ENCODE results near the gene CDH4.

The CDH4 gene

DNA sequence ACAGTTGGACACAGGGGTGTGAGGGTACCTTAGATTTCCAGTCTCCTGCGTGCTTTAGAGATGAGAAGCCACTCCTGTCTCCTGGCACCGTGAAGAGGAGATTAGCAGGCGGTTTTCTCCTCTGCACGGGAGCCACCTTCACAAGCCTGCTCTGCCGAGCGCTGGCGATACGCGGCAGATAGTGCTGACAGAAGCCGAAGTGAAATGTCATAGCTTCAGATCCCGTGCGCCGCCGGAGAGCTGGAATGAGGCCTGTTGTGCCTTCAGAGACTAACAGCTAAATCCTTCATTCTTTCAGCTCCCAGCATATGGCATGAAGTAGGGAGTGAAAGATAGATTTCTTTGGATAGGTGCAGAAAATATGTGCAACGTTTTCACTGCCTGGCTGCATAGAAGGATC, 442.6 kb downstream of the CDH4 start:
- Mint-ChIP-seq H3K36me3 (ENCODE audit: low read depth) (no peaks in the 10 kb centered on the region), H3K27me3 (no peaks in the 10 kb centered on the region), H3K4me3 (no peak overlapping the region), H3K4me1 (ENCODE audit: low read depth) (no peaks in the 10 kb centered on the region), H3K9me3 (no peaks in the 10 kb centered on the region), H3K27ac (no peak overlapping the region)
- intact Hi-C loops (cut with micrococcal nuclease): no loop called here

DNA sequence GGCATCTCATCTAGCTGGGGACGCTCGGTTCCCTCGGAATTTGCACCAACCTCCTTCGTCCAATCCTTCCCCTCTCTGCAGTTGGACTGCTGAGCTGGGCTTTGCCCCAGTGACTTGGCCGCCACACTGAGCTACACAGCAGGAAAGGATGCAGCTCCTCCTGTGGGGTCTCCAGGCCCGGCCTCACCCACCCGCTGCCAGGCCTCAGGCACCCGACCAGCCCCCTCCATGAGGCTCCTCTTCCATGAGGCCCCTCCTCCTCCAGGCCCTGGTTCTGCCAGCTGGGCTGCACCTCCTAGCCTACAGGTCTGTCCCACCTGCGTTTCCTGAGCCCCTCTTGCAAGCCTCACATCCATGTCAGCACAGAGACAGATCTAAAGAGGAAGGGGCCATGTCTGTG, 443.7 kb downstream of the CDH4 start:
- H3K4me1 Mint-ChIP-seq (ENCODE audit: low read depth): no peaks in the 10 kb centered on the region
- no peaks in the 10 kb centered on the region for H3K27me3 Mint-ChIP-seq
- no peaks in the 10 kb centered on the region for H3K36me3 Mint-ChIP-seq (ENCODE audit: low read depth)
- no peak overlapping the region for H3K27ac Mint-ChIP-seq
- H3K4me3 Mint-ChIP-seq: no peak overlapping the region
- H3K9me3 Mint-ChIP-seq: no peaks in the 10 kb centered on the region
- intact Hi-C loops (cut with micrococcal nuclease): no loop called here

DNA sequence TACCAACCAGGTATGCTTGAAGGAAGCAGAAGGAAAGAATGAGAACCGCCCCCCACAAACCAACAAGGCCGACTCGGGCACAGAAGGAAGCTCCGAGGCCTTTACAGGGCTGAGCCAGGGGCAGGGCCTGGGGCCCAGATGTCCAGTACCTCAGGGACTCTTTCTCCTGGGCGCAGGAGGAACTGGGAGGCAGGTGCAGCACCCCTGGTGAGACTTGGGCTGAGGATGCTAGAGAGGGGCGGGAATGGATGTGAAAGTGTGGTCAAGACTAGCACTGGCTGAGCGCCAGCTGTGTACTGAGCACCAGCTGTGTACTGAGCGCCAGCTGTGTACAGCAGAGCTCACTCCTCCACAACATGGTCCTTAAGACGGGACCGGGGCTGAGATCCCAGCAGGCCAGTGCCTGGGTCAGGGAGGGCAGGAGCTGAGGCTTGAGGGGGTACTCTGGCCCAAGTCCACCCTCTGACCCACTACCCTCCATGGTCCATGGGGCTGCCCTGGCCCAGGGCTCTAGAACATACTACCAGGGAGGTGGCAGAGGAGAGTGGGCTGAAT, 444.2 kb downstream of the CDH4 start:
- Mint-ChIP-seq H3K36me3 (ENCODE audit: low read depth) (no peaks in the 10 kb centered on the region), H3K27me3 (no peaks in the 10 kb centered on the region), H3K4me3 (no peak overlapping the region), H3K4me1 (ENCODE audit: low read depth) (no peaks in the 10 kb centered on the region), H3K27ac (no peak overlapping the region), H3K9me3 (no peaks in the 10 kb centered on the region)
- intact Hi-C loops (cut with micrococcal nuclease): no loop called here

DNA sequence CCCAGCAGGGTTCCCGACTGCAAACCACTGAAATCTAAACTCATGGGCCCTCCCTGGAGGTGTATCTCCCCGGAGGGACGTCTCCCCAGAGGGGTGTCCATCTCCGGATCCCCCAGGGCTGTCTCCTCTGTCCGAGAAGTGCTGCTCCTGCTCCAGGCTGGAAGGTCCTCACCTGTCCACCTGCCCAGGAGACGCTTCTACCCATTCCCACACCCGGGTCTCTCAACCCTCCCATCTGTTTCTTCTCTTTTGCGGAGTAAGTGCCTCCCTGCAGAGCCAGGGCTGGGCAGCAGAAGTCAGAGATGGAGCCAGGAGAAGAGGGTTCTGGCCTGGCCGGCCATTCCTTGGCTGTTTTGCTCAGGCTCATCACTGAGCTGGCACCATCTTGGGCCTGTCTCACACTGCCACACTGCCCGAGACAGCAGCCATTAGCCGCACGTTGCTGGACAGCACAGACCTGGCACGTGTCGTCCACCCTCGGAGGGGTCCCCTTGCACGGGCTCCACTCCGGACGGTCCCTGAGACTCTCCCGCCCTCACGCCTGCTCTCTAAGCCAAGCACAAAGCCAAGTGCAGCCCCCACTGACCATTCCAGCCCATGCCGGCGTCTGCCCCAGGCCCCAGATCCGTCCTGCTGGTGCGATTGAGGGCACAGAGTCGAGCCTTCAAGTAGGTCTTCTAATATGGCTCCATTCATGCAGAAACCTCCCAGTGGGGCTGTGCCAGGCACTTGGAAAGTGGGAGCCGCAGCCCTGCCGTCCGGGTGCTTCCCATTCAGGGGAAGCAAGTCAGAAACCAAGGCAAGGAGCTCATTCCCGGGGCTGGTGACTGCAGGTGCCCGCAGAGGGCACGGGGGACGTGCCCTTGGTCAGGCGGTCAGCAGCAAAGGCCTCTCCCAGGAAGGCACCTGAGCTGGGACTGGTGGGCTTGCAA, 445.9 kb downstream of the CDH4 start:
- Mint-ChIP-seq H3K27me3 (no peaks in the 10 kb centered on the region), H3K9me3 (no peaks in the 10 kb centered on the region), H3K4me1 (ENCODE audit: low read depth) (no peaks in the 10 kb centered on the region), H3K36me3 (ENCODE audit: low read depth) (no peaks in the 10 kb centered on the region), H3K27ac (no peak overlapping the region), H3K4me3 (no peak overlapping the region)
- intact Hi-C loops (cut with micrococcal nuclease): no loop called here

DNA sequence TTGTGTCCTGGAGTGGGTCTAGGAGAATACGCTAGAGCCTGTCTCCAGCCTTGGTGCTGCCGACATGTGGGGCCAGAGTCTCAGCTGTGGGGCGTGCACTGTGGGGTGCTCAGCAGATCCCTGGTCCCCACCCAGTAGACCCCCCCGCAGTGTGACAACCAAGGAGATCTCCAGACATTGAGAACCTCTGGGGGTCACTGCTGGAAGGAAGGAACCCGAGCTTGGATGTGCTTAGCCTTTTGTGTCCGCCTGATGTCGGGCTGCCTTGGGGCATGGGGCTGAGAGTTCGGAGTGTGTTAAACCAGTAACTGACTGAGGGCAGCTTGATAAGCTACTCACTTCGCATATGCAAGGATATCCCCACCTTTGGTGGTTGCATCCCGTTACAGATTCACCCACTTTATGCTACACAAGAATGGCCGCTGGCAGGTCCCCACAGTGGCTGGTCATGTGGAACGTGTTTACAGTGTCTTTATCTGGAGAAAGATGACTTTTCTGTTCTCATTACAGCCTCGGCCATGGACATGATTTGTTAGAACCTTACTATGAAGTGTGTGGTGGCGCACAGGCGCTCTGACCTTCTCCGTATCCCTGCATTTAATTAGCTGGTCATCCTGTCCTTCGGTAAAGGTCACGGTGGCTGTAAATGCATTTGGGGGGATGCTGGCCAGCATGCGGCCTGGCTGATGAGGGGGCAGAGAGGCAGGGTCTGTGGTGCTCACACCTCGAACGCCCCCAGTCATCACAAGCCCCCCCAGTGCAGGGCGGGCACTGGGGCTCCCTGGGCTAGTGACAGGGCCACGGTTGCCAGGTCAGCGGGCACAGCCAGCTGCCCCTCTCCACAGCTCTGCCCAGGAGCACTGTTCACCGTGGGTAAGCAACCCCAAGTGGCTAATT, 446.8 kb downstream of the CDH4 start:
- Mint-ChIP-seq H3K9me3 (no peaks in the 10 kb centered on the region), H3K27ac (no peak overlapping the region), H3K27me3 (no peaks in the 10 kb centered on the region), H3K36me3 (ENCODE audit: low read depth) (no peaks in the 10 kb centered on the region), H3K4me3 (no peak overlapping the region), H3K4me1 (ENCODE audit: low read depth) (no peaks in the 10 kb centered on the region)
- intact Hi-C loops (cut with micrococcal nuclease): no loop called here

DNA sequence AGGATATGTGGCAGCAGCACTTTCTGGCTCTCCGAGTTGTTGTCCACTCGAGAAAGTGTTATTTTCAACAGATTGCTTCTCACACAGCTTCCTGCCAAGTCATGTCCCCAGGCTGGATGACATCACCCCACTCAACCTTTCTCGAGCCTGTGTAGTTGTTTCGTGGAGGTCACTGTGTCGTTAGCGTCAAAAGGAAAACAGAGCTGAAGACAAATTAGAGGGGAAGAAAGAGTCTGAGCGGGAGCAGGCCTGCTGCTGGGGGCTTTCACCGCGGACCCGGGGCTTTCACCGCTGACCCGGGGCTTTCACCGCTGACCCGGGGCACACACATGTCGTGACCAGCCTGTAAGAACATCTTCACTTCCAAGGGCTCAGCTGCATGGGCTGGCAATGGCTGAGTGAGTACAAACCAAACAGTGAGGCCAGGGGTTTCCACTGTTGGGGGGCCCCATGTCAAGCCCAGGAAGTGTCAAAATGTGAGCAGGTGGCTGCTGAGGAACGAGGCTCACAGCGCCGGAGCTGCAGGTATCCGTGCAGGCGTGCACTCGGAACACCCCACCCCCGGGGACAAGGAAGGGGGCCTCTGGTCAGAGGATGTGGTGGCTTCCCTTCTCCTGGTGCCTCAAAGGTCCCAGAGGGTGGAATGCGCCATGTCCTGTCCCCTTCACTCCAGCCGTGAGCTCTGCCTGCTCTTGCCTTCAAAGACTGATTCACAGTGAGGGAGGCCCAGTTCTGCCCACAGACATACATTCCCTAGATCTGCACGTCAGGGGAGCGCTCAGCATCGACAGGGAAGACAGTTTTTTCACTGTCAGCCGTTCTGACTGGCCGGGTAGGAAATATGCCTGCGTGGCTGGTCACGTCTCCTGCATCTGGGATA, 447.7 kb downstream of the CDH4 start:
- intact Hi-C loops (cut with micrococcal nuclease): no loop called here
- H3K4me3 Mint-ChIP-seq: no peak overlapping the region

DNA sequence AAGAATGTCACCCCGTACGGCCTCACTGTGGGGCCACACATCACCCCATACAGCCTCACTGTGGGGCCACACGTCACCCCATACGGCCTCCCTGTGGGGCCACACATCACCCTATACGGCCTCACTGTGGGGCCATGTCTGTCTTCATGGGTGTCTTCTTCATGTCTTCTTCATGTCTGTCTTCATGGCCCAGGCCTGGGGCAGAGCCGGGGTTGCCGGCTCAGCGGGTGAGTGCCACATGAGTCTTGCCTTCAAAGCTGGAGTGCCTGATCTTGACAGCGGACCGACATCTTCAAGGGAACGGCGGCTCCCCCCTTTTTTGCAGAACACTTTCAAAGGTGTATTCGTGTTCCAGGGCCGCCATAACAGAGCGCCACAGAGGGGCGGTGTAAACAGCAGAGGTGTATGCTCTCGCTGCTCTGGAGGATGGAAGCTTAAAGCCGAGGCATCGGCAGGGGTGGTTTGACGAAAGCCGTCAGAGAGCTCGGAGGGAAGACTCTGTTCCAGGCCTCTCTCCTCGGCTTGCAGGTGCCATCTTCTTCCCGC, 448.6 kb downstream of the CDH4 start:
- Mint-ChIP-seq H3K9me3 (no peaks in the 10 kb centered on the region), H3K36me3 (ENCODE audit: low read depth) (no peaks in the 10 kb centered on the region), H3K27ac (no peak overlapping the region), H3K27me3 (no peaks in the 10 kb centered on the region), H3K4me1 (ENCODE audit: low read depth) (no peaks in the 10 kb centered on the region), H3K4me3 (no peak overlapping the region)
- intact Hi-C loops (cut with micrococcal nuclease): no loop called here

More for the DNA sequence above, 447.7 kb downstream of the CDH4 start:
- H3K27me3 Mint-ChIP-seq: no peaks in the 10 kb centered on the region
- H3K36me3 Mint-ChIP-seq (ENCODE audit: low read depth): no peaks in the 10 kb centered on the region
- H3K4me1 Mint-ChIP-seq (ENCODE audit: low read depth): no peaks in the 10 kb centered on the region
- H3K27ac Mint-ChIP-seq: no peak overlapping the region
- no peaks in the 10 kb centered on the region for H3K9me3 Mint-ChIP-seq

DNA sequence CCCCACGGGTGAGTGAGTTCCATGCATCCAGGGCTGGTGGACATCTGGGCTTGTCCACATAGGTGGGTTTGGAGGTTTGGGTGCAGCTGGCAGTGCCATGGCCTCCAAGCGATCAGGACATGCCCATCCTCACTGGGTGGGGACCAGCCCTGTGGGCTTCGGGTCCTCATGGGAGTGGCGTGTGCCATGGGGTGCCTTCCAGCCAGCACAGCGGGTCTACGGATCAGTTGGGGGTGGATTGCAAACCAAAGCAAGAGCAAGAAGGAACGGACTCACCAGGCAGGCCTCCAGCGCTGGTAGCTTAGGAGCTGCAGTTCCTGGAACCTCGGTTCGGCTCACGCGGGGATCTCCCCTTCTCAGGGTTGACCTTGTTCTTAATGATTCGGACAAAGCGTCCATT, 449.3 kb downstream of the CDH4 start:
- Mint-ChIP-seq H3K4me1 (ENCODE audit: low read depth) (no peaks in the 10 kb centered on the region), H3K27me3 (no peaks in the 10 kb centered on the region), H3K36me3 (ENCODE audit: low read depth) (no peaks in the 10 kb centered on the region)

DNA sequence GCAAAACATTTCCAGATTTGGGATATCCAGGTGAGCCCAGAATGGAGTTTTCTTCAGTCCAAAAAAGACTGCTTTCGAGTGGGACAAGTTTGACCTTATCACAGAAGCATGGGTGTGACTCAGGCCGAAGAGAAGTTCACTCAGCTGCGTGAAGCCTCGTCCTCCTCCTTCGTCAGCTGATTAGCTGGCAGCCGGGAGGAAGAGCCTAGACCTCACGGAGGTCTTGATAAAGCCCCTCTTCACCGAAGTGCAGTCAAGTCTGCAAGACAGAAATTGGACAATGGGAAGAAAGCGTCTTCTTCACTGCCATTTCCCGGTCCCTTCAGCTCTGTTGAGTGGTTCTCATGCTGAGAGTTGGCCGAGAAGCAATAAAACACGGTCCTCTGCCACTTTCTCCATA, 449.7 kb downstream of the CDH4 start:
- H3K36me3 Mint-ChIP-seq (ENCODE audit: low read depth): no peaks in the 10 kb centered on the region

More for the DNA sequence above, 449.3 kb downstream of the CDH4 start:
- intact Hi-C loops (cut with micrococcal nuclease): no loop called here
- Mint-ChIP-seq H3K4me3 (no peak overlapping the region), H3K9me3 (no peaks in the 10 kb centered on the region), H3K27ac (no peak overlapping the region)

DNA sequence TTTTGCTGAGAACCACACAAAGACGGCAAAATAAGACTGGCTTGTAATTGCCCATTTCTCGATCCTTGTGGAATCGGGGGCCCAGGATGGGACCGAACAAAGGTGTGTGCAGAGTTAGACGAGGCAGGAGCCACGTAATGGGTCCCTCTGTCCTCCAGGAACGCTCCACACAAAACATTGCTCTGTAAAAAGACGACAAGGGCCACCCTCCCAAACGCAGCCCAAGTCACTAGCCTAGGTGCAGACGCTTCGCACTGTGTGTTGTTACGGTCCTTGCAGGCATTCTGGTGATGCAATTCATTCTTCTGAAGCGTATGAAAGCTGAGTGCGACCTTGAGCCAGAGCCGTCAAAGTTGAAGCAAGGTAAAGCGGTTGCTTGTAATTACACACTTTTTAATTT, 450.2 kb downstream of the CDH4 start:
- H3K4me1 Mint-ChIP-seq (ENCODE audit: low read depth): no peaks in the 10 kb centered on the region
- H3K27ac Mint-ChIP-seq: no peak overlapping the region
- H3K9me3 Mint-ChIP-seq: no peaks in the 10 kb centered on the region
- no peaks in the 10 kb centered on the region for H3K27me3 Mint-ChIP-seq
- no peaks in the 10 kb centered on the region for H3K36me3 Mint-ChIP-seq (ENCODE audit: low read depth)
- intact Hi-C loops (cut with micrococcal nuclease): no loop called here
- H3K4me3 Mint-ChIP-seq: no peak overlapping the region

More for the DNA sequence above, 449.7 kb downstream of the CDH4 start:
- intact Hi-C loops (cut with micrococcal nuclease): no loop called here
- no peak overlapping the region for H3K4me3 Mint-ChIP-seq
- H3K27ac Mint-ChIP-seq: no peak overlapping the region
- no peaks in the 10 kb centered on the region for H3K27me3 Mint-ChIP-seq
- H3K9me3 Mint-ChIP-seq: no peaks in the 10 kb centered on the region
- H3K4me1 Mint-ChIP-seq (ENCODE audit: low read depth): no peaks in the 10 kb centered on the region

DNA sequence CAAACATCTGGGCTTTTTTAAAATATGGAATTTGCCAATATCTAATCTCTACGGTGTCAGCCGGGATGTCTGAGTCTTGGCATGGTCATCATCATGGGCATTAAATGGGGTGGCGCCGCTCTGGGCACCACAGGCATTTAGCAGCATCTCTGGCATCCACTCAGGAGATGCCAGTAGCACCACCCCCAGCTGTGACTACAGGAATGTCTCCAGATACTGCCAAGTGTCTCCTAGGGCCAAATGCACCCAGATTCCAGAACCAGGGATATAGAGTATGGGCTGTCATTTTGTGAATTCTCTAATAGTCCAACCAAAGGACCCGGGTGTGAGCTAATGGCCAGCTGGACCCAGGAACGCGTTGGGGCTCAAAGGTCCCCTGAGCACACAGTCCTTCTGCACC, 452.6 kb downstream of the CDH4 start:
- intact Hi-C loops (cut with micrococcal nuclease): no loop called here
- Mint-ChIP-seq H3K36me3 (ENCODE audit: low read depth) (no peaks in the 10 kb centered on the region), H3K27me3 (no peaks in the 10 kb centered on the region), H3K4me3 (no peak overlapping the region), H3K9me3 (no peaks in the 10 kb centered on the region), H3K27ac (no peak overlapping the region), H3K4me1 (ENCODE audit: low read depth) (no peaks in the 10 kb centered on the region)

DNA sequence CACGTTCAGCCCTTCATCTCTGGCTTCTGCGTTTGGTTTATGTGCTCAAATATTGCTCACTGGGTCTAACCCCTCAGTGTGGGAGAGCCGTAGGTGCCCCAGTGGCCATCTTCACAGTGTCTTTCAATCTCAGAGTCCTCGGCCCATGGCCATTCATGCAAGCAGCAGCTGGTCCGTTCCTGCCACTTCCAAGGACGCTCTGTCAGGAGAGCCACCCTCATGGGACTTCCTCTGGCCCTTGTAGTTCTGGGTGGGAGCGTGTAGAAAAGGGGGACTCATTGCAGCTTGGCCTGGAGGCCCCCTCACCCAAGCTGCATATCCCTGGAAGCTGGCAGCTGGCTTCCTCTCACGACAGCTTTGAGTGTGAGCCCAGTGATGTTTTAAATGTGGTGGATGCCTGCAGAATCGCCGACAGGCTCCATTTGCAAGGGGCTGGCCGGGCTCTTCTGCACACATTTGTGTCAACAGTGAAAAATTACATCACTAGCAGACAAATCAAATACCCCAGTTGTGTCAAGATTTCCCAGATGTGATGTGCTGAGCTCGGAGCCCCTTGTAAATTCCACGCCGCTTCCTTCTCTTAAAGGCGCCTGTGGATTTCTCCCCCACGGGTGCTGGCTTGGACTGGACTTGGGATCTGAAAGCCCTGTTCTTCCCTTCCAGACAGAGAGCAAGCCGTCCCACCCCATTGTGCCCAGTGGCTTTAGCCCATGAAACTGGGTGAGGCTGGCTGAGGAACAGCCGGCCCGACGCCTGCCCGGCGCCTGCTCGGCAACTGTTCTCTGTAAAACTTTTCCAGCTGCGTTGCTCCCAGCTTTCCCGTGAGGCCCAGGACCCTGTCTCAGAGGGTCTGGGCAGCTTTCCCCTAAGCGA, 453.6 kb downstream of the CDH4 start:
- Mint-ChIP-seq H3K27ac (no peak overlapping the region), H3K4me3 (no peak overlapping the region), H3K36me3 (ENCODE audit: low read depth) (no peaks in the 10 kb centered on the region), H3K27me3 (no peaks in the 10 kb centered on the region), H3K4me1 (ENCODE audit: low read depth) (no peaks in the 10 kb centered on the region), H3K9me3 (no peaks in the 10 kb centered on the region)
- intact Hi-C loops (cut with micrococcal nuclease): no loop called here

Measured in dendritic cell treated with granulocyte-macrophage colony-stimulating factor and Interleukin-4, amounts not matched to agents 40 ng/mL and 50 ng/mL, for 4 days (primary cell).